Stimulated activated CD4-positive, alpha-beta T cell treated with anti-CD3 and anti-CD28 coated beads, Interleukin-1b, Interleukin-23, amount 100 ng/mL, for 1 hour (primary cell): ENCODE results near the gene ZSCAN10.

Experiments
- DNase-seq, 2 donors: peaks; one replicate each; pipeline ENCODE4 v3.0.0-alpha.2; 2020; ENCODE audit warnings: low read depth in 2 of 2

Gene ZSCAN10

DNA sequence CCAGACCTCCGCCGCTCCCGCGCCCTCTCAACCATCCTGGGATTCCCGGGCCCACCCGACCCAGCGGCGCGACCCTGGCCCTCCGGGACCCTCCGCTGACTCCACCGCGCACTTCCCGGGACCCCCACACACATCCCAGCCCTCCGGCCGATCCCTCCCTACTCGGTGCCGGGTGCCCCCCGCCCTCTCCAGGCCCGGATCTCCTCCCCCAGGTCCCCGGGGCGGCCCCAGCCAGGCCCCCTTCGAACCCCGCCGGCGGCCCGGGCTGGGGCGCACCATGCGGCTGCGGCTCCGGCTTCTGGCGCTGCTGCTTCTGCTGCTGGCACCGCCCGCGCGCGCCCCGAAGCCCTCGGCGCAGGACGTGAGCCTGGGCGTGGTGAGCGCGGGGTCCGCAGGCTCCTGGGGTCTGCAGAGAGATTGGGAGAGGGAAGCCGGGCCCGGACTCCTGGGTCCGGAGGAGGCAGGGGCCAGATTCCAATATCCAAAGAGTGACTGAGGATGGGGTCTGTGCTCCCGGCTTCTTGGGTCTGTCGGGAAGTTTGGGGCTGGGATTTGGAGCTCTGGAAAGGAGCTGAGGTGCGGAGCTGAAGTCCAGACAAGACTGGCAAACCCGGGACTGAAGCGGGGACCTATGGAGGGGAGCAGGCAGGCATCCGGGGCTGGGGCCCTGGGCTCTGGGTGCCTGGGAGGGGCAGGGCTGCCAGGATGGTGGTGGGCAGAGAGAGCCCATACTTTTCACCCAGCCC lies 52.3 kb downstream of the ZSCAN10 start:
- no peak for DNase-seq

DNA sequence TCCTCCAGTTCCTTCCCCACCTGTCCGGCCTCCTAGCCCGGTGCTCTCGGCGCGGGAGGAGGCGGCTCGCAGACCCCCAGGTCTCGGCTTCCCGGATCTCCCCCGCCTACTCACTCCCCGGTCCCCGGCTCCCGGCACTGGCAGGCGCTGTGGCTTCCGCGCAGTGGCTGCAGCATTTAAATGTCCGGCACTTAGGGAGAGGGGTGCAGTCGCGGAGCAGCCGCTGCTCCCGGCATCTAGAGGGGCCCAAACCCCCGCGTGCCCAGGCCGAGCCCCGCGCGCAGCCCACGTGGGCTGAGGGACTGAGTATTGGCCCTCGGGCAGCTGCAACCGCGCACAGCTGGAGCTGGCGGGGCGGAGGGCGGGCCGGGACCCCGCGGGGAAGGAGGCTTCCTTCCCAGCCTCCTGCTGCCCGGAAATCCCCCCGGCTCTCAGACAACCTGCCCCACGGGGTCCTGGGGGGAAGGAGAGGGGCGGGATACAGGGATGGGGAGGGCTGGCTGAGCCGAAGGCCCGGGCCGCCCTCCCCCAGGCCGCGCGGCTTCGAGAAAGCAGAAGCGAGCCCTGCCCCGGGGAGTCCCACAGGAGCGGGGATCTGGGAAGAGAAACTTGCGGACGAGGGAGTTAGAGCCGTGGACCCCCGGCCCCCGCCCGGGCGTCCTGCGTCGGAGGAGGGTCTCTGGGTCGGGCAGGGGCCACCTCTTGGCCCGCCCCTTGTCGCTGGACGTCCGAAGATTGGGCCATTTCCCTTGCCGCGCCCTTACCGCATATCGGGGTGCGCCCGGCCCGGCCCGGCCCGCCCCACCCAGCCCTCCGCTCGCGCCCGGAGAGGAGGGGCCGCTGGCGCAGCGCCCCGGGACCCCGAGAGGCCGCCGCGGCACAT lies 53.1 kb downstream of the ZSCAN10 start, which contains the start of gene MMP25:
MMP25 (plus strand) TSS at position 804 of the 883 bp plus-strand sequence. CDS start 357 bp downstream, outside the sequence.
- DNase-seq: no peak

DNA sequence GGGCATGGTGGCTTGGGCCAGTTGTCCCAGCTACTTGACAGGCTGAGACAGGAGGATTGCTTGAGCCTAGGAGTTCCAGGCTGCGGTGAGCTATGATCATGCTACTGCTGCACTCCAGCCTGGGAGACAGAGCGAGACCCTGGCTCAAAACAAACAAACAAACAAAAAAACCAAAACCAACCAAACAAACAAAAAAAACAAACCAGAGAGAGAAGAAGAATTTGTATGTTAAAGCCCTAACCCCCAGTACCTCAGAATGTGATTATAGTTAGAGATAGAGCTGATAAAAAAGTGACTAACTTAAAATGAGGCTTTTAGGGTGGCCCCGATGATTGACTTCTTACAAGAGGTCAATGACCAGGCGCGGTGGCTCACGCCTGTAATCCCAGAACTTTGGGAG lies 54.4 kb downstream of the ZSCAN10 start:
- DNase-seq: no peak

DNA sequence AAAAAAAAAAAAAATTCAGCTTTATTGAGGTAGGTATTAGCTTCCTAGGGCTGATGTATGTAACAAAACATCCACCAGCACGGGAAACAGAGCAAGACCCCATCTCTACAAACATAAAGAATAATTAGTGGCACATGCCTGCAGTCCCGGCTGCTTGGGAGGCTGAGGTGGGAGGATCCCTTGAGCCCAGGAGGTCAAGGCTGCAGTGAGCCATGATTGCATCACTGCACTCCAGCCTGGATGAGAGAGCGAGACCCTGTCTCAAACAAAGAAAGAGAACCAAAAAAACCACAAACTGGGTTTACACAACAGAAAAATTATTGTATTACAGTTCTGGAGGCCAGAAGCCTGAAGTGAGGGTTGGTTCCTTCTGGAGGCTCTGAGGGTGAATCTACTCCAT lies 56.7 kb downstream of the ZSCAN10 start:
- no peak for DNase-seq

DNA sequence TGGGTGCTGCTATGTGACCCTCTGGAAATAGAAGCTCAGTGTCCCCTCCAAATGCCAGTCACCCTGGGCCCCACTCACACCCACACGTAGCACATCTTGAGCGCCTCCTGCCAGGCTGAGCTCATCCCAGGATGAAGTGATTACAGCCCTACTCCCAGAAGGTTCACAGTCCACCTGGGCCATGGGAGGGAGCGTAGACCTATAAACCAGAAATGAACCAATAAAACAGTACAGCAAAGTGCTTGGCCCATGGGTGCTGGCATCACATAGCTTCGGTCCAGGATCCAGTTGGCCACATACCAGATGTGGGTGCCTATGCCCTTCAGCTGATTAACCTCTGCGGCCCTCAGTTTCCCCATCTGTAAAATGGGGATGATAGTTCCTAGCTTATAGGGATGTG lies 60.2 kb downstream of the ZSCAN10 start:
- no peak for DNase-seq
